Natural killer cell treated with Interleukin-12 subunit alpha and Interleukin-12 subunit beta and Interleukin-15 and Interleukin-18, amount 100 ng/mL, for 72 hours (primary cell): ENCODE data around the gene ACSS2. TPM values are rescaled to one million over a fixed set of nuclear protein-coding genes. Genes with fewer than 3 reads are reported as not detected.

Experiments
- ATAC-seq, 2 donors: fragments of 150-1000 bp; cut with Tn5 transposase in 1 of 2; sonication (Bioruptor Pico), chemical (Tn5 transposase) in 1 of 2; 2 replicates each; pipeline ENCODE4 v1.10.0; 2021
- DNase-seq: peaks from one replicate; pipeline ENCODE4 v3.0.0; 2022; ENCODE audit warnings: low spot score
- H3K27ac Mint-ChIP-seq, 2 donors: 1 replicate in 1 of 2; 2 replicates in 1 of 2; pipeline ENCODE4 v1.8.0; 2022; ENCODE audit warnings: mixed read lengths in 2 of 2, mild to moderate bottlenecking in 1 of 2, moderate library complexity in 1 of 2
- H3K27me3 Mint-ChIP-seq, 2 donors: 1 replicate in 1 of 2; 2 replicates in 1 of 2; pipeline ENCODE4 v1.8.0; 2022; ENCODE audit warnings: mixed read lengths in 2 of 2
- H3K36me3 Mint-ChIP-seq: one replicate; pipeline ENCODE4 v1.8.0; 2022; ENCODE audit warnings: mixed read lengths
- H3K4me1 Mint-ChIP-seq, 2 donors: 1 replicate in 1 of 2; 2 replicates in 1 of 2; pipeline ENCODE4 v1.8.0; 2022; ENCODE audit warnings: low read depth in 2 of 2, mixed read lengths in 2 of 2, mild to moderate bottlenecking in 1 of 2
- H3K4me3 Mint-ChIP-seq: one replicate; pipeline ENCODE4 v1.8.0; 2022; ENCODE audit warnings: mixed read lengths
- H3K9me3 Mint-ChIP-seq: 2 replicates; pipeline ENCODE4 v1.8.0; 2022; ENCODE audit warnings: mixed read lengths
- total RNA-seq, 2 donors: library from RNA; stranded (reverse); gene quantifications; one replicate each; pipeline ENCODE4 v1.2.3, GENCODE V29; 2022

Gene ACSS2
- total RNA-seq, 2 donors from 2014 or later = 2.4 to 13.4 TPM

DNA sequence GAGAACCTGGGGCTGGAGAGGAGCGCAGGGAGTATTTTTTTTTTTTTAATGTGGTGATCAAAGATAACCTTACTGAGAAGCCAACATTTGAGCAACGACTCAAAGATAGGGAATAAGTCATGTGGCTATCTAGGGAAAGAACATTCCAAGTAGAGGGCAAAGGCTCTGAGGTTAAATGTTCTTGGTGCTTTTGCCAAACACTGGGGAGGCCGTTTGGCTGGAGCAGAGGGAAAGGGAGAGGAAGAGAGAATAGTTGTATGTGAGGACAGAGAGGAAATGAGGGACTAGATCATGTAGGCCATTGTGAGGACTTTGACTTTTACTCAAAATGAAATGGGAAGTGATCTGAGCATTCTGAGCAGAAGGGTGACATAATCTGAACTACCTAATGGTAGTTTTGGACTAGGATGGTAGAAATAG is 27.8 kb downstream of the ACSS2 start:
- ATAC-seq = no peak
- Mint-ChIP-seq H3K9me3 (no peaks in the 10 kb centered on the region), H3K36me3 (no peaks in the 10 kb centered on the region), H3K4me3 (no peak overlapping the region), H3K4me1 (peaks cover 0 to 12% of the 10 kb centered on the region in 2 donors), H3K27me3 (peaks cover 0 to 3% of the 10 kb centered on the region in 2 donors), H3K27ac (no peak overlapping the region)
- DNase-seq = no peak

DNA sequence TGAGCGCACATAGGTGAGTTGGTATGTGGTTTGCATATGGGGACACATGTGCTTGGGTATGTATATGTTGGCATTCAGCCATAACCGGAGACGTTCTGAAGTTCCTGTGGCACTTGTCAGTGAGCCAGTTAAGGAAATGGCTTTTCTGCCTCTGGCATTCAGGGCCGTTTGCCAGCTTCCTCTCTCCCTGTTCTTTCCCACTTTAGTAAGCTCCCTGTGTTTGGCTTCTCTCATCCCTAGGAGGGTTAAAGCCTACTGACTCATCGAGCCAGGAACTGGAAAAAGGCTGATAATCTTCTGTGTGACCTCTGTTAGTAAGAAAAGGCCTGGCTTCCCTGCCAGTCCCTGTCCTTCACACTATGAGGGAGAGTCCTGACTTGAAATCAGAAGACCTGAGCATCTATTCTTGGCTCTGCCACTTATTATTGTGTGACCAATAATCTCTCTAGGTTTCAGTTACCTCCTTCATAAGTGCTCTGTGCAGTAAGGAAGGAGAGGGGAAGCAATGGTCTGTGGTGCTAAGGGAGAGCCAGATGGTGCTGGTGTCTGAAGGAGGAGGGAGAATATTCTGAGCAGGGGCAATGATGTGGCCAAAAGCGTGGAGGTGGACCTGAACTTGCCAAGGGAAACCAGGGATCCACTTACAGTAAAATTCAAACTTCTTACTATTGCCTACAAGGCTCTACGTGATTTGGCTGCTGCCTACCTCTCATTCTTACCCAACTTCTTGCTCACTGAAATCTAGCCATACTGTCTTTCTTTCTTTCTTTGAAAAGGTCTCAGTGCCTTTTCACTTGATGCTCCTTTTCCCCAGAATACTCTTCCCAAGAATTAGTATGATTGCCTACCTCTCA is 31.4 kb downstream of the ACSS2 start:
- H3K36me3 Mint-ChIP-seq = no peaks in the 10 kb centered on the region
- no peak for ATAC-seq

DNA sequence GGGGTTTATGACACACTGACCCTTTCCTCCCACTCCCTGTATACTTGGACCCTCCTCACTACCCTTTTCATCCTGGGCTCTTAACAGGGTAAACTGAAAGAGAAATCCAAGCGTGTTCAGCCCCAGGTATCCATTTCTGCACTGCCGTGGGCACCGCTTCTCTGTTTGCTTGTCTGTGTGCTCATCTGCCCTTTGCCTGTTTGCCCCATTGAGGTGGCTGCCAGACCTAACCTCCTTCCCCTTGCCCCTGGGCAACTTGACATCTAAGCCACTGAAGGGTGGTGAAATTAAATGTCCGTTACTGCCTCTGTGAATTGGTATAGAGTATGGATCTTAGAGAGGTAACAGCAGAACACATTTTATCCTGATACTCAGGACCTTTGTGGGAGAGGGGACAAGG is 38.7 kb downstream of the ACSS2 start:
- no peak overlapping the region for H3K27ac Mint-ChIP-seq
- H3K4me1 Mint-ChIP-seq = peaks cover 6 to 29% of the 10 kb centered on the region in 2 donors
- H3K4me3 Mint-ChIP-seq = no peak overlapping the region
- H3K36me3 Mint-ChIP-seq = no peaks in the 10 kb centered on the region
- H3K9me3 Mint-ChIP-seq = peaks cover 4% of the 10 kb centered on the region
- ATAC-seq (no peak), DNase-seq (no peak)
- no peaks in the 10 kb centered on the region for H3K27me3 Mint-ChIP-seq

More for the DNA sequence above, 31.4 kb downstream of the ACSS2 start:
- Mint-ChIP-seq H3K4me1 (peaks cover 0 to 12% of the 10 kb centered on the region in 2 donors), H3K9me3 (no peaks in the 10 kb centered on the region), H3K27ac (no peak overlapping the region), H3K4me3 (no peak overlapping the region), H3K27me3 (no peaks in the 10 kb centered on the region)
- DNase-seq = no peak

DNA sequence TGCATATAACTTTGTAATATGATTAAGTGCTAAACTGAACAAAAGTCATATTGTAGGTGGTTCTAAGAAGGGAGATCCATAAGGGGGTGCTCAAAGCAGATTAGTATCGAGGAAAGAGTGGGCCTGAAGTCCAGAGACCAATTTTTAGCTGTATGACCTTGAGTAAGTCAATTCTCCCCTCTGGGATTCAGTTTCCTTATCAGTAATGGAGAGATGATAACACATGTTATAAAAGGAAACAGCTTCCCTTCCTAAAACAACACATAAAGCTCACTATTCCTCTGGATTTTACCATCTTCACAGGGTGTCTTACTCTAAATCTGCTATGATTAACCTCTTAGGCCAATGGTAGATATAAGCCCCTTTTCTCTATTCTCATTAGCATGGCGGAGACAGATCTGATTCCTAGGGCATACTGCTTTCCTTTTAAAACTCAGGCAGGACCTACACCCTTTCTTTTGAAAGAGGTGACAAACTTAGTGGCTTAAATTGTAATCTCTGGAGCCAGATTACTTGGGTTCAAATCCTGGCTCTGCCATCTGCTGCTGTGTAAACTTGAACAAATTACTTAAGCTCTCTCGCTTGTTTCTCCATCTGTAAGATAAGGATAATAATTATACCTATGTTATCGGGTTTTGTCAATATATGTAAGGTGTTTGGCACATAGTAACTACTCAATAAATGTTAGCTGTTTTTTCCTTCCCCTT is 39.5 kb downstream of the ACSS2 start:
- no peak for DNase-seq
- H3K4me3 Mint-ChIP-seq = no peak overlapping the region
- peaks cover 6 to 34% of the 10 kb centered on the region in 2 donors for H3K4me1 Mint-ChIP-seq
- H3K9me3 Mint-ChIP-seq = peaks cover 4% of the 10 kb centered on the region
- no peak for ATAC-seq
- no peaks in the 10 kb centered on the region for H3K27me3 Mint-ChIP-seq
- no peaks in the 10 kb centered on the region for H3K36me3 Mint-ChIP-seq
- no peak overlapping the region for H3K27ac Mint-ChIP-seq

DNA sequence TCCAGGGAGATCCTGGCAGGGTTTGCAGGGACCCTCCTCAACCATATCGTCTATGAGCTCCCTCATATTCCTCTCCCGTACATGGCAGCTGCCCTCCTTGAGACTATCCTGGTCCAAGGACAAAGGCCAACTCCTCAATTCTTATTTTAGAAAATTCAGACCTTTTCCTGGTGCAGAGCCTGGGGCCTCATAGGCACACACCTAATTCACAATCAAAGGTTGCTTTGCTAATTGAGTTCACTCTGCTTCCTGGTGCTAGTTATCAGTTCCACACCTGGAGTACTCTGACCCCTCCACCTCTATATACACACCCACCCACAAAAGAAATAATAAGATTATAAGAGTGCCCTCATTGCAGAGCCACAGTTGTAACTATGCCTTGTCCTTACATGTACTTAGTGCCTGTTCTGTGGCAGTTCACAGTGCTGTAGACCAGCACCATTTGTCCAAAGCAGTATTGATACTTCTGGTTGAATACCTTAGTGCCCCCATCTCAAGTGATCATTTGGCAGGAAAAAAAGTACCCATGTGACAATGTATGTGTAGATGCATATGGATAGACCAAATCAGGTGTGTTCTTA is 40.5 kb downstream of the ACSS2 start:
- H3K27ac Mint-ChIP-seq = no peak overlapping the region
- H3K27me3 Mint-ChIP-seq = no peaks in the 10 kb centered on the region
- no peaks in the 10 kb centered on the region for H3K36me3 Mint-ChIP-seq
- H3K4me1 Mint-ChIP-seq = peaks cover 6 to 34% of the 10 kb centered on the region in 2 donors
- no peak overlapping the region for H3K4me3 Mint-ChIP-seq
- H3K9me3 Mint-ChIP-seq = peaks cover 4% of the 10 kb centered on the region
- DNase-seq = no peak
- ATAC-seq = no peak

DNA sequence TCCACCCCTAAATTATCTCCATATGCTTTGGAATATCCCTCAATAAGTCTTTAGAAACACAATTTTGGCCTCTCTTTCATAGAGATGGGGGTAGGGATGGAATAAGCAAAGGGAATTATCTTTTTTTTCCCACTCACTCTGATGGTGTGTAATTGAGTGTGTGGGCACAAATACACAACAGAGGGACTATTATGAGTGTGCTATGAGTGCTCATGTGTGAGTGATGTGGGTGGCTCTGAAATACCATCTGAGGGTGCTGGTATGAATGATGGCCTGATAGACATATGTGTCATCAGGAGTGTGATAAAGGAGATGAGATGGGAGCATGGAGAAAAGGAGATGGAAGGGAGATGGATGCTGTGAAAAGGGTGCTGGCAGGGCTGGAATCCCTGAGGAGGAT is 43.6 kb downstream of the ACSS2 start:
- Mint-ChIP-seq H3K4me1 (peaks cover 6 to 34% of the 10 kb centered on the region in 2 donors), H3K9me3 (peaks cover 4% of the 10 kb centered on the region), H3K36me3 (peaks cover under 1% of the 10 kb centered on the region), H3K27me3 (no peaks in the 10 kb centered on the region), H3K27ac (no peak overlapping the region), H3K4me3 (no peak overlapping the region)
- ATAC-seq (no peak), DNase-seq (no peak)

DNA sequence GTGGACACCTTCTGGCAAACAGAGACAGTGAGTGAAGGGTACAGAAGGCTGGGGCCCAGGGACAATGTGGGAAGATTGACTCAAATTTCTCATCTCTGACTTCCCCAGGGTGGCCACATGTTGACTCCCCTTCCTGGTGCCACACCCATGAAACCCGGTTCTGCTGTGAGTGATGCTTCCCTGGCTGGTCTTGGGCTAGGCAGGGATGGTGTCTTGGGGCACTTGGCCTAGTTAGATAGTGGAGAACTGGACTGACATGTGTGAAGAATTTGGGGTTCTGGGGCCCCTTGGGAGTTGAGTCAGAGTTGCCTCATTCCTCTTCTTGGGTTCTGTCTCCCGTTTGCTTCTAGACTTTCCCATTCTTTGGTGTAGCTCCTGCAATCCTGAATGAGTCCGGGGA is 45.0 kb downstream of the ACSS2 start:
- ATAC-seq = no peak
- H3K27me3 Mint-ChIP-seq = no peaks in the 10 kb centered on the region
- no peak overlapping the region for H3K27ac Mint-ChIP-seq
- H3K4me1 Mint-ChIP-seq = peaks cover 6 to 34% of the 10 kb centered on the region in 2 donors
- peaks cover 4% of the 10 kb centered on the region for H3K9me3 Mint-ChIP-seq
- DNase-seq = no peak
- no peak overlapping the region for H3K4me3 Mint-ChIP-seq
- H3K36me3 Mint-ChIP-seq = peaks cover 6% of the 10 kb centered on the region

DNA sequence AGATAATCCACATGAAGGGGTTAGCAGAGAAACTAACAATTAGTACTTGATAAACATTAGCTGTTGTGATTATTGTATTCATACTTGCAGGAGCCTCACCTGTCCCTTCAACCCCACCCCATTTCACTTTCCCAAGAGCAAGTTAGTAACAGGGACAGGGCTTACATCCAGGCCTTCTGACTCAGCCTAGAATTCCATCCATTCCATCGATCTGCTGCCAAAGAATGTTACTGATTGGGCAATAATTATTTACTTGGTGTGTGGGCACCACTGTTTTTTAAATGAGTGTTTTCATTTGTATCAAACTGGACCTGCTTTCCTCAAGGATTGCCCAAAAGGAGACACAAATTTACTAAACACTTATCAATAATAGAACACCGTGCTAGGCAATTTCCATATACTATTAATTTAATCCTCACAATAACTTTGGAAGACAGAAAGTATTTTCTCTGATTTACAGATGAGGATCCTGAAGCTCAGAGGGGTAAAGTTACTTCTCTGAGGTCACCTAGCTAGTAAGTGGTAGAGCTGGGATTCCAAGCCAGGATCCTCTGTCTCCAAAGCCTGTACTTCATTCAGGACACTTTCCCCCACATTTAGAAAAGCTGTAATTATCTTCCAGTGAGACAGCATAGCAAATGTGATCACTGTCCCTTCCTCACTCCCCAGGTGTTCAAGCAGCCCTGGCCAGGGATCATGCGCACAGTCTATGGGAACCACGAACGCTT is 46.4 kb downstream of the ACSS2 start:
- DNase-seq (no peak), ATAC-seq (no peak)
- peaks cover 6% of the 10 kb centered on the region for H3K36me3 Mint-ChIP-seq
- peaks cover 5 to 23% of the 10 kb centered on the region in 2 donors for H3K4me1 Mint-ChIP-seq
- H3K27ac Mint-ChIP-seq = no peak overlapping the region
- H3K9me3 Mint-ChIP-seq = peaks cover 4% of the 10 kb centered on the region
- no peak overlapping the region for H3K4me3 Mint-ChIP-seq
- no peaks in the 10 kb centered on the region for H3K27me3 Mint-ChIP-seq

DNA sequence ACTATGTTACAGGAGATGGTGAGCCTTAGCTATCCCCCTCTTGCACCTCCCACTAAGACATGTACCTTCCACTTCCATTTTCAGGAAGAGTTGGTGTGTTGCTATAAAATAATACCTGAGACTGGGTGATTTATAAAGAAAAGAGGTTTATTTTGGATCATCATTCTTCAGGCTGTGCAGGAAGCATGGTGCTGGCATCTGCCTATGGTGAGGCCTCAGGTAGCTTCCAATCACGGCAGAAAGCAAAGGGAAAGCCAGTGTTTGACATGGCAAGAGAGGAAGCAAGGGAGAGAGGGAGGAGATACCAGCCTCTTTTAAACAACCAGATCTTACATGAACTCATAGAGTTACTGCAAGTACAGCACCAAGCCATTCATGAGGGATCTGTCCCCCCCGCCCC is 47.0 kb downstream of the ACSS2 start:
- H3K27me3 Mint-ChIP-seq = no peaks in the 10 kb centered on the region
- H3K27ac Mint-ChIP-seq = no peak overlapping the region
- ATAC-seq = no peak
- DNase-seq = no peak
- H3K36me3 Mint-ChIP-seq = peaks cover 6% of the 10 kb centered on the region
- no peaks in the 10 kb centered on the region for H3K9me3 Mint-ChIP-seq
- no peak overlapping the region for H3K4me3 Mint-ChIP-seq
- H3K4me1 Mint-ChIP-seq = peaks cover 0 to 17% of the 10 kb centered on the region in 2 donors

DNA sequence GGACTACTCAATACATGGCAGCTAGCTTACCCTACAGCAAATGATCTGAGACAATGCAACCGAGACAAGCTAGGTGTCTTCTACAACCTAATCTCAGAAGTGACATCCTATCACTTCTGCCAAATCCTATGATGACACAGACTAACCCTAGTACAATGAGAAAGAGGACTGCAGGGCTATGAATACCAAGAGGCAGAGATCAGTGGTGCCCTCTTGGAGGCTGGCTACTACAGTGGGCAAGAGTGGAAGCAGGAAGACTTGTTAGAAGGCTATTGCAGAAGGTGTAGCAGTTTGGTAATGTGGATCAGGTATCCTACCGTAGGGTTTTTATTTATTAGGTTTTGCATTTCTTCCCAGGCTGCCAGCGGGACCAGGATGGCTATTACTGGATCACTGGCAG is 48.9 kb downstream of the ACSS2 start:
- peaks cover 0 to 4% of the 10 kb centered on the region in 2 donors for H3K4me1 Mint-ChIP-seq
- DNase-seq (no peak), ATAC-seq (no peak)
- no peak overlapping the region for H3K4me3 Mint-ChIP-seq
- H3K36me3 Mint-ChIP-seq = peaks cover 8% of the 10 kb centered on the region
- no peaks in the 10 kb centered on the region for H3K9me3 Mint-ChIP-seq
- no peak overlapping the region for H3K27ac Mint-ChIP-seq
- no peaks in the 10 kb centered on the region for H3K27me3 Mint-ChIP-seq

DNA sequence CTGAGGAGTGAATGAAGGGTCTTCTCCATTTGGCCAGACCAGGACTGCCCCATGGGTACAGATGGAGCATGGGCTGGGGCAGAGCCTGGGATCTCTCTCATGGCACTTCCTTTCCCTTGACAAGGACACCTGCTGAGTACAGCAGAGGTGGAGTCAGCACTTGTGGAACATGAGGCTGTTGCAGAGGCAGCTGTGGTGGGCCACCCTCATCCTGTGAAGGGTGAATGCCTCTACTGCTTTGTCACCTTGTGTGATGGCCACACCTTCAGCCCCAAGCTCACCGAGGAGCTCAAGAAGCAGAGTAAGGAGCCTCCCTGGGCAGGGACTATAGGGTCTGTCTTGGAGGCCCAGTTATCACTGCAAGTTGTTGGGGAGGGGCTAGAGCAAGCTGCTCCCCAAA is 49.6 kb downstream of the ACSS2 start:
- Mint-ChIP-seq H3K4me1 (no peaks in the 10 kb centered on the region), H3K4me3 (no peak overlapping the region), H3K36me3 (peaks cover 15% of the 10 kb centered on the region), H3K27me3 (no peaks in the 10 kb centered on the region), H3K9me3 (no peaks in the 10 kb centered on the region), H3K27ac (no peak overlapping the region)
- DNase-seq (no peak), ATAC-seq (no peak)

DNA sequence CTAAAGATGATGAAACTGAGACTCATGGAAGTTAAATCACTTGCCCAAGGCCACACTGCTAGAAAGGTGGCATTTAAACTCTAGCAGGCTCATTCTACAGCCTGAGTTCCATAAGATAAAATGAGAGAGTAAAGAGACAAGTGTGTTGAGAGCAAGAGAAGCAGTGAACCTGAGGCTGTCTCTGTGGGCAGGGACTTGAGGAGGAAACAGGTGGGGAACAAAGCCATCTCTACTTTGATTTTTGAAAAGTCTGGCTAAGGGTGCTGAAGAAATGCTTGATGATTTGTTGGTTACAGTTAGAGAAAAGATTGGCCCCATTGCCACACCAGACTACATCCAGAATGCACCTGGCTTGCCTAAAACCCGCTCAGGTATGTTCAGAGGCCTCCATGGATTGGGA is 50.2 kb downstream of the ACSS2 start:
- H3K27ac Mint-ChIP-seq = no peak overlapping the region
- no peaks in the 10 kb centered on the region for H3K27me3 Mint-ChIP-seq
- H3K4me3 Mint-ChIP-seq = no peak overlapping the region
- H3K4me1 Mint-ChIP-seq = no peaks in the 10 kb centered on the region
- ATAC-seq (no peak), DNase-seq (no peak)
- H3K36me3 Mint-ChIP-seq = peaks cover 15% of the 10 kb centered on the region
- no peaks in the 10 kb centered on the region for H3K9me3 Mint-ChIP-seq

DNA sequence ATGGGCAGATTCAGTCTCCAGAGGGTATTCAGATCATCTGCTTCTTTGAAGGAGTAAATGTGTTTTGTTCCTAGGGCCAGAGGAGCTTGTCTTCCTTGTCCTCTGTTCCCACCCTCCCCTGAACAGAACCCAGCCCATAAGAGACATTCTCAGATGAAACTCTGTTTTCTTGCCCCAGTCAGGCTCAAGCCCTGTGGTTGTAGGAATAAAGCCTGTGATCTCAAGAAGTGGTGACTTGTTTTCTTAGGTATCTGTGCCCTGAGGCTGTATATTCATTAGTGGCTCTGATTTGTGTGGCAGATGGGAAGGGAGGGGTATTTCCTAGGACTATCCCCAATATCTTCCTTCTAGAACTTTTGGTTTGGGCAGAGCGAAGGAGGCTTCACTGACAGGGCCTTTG is 51.3 kb downstream of the ACSS2 start:
- Mint-ChIP-seq H3K36me3 (peaks cover 15% of the 10 kb centered on the region), H3K27me3 (no peaks in the 10 kb centered on the region), H3K9me3 (no peaks in the 10 kb centered on the region), H3K4me3 (no peak overlapping the region), H3K4me1 (no peaks in the 10 kb centered on the region), H3K27ac (no peak overlapping the region)
- ATAC-seq (no peak), DNase-seq (no peak)
